ENCODE results near the gene MAGI3. TPM values are rescaled to one million over a fixed set of nuclear protein-coding genes. Genes with fewer than 3 reads are reported as not detected.
"Not testable (repeated sequence)": the region's sequence is repeated elsewhere in the genome, so short reads cannot be mapped to it uniquely, and the experiment has no call there.

MAGI3 gene
- total RNA-seq, 2 donors from 2014 or later, result 1.5 to 3.5 TPM

- Mint-ChIP-seq H3K27ac (no peak overlapping the region), H3K36me3 (no peaks in the 10 kb centered on the region), H3K4me3 (no peak overlapping the region), H3K4me1 (ENCODE audit: low read depth in 2 of 2) (no peaks in the 10 kb centered on the region), H3K9me3 (no peaks in the 10 kb centered on the region), H3K27me3 (peaks cover 8 to 14% of the 10 kb centered on the region in 2 donors)
- ATAC-seq (no peak), DNase-seq (ENCODE audit: low spot score) (no peak)
Observed at GRCh38 chr1:113409363-113409762, 19.0 kb downstream of the MAGI3 start.

- not testable (repeated sequence) for H3K4me1 Mint-ChIP-seq (ENCODE audit: low read depth in 2 of 2); H3K27ac Mint-ChIP-seq; H3K9me3 Mint-ChIP-seq; H3K27me3 Mint-ChIP-seq; DNase-seq (ENCODE audit: low spot score); H3K4me3 Mint-ChIP-seq; ATAC-seq; H3K36me3 Mint-ChIP-seq
Observed at GRCh38 chr1:113412020-113412419, 21.7 kb downstream of the MAGI3 start.

GRCh38 chr1:113415310-113416070, 25.2 kb downstream of the MAGI3 start:
- Mint-ChIP-seq H3K27ac (no peak overlapping the region), H3K4me1 (ENCODE audit: low read depth in 2 of 2) (no peaks in the 10 kb centered on the region), H3K27me3 (peaks cover 0 to 9% of the 10 kb centered on the region in 2 donors), H3K9me3 (peaks cover 2% of the 10 kb centered on the region), H3K4me3 (no peak overlapping the region), H3K36me3 (no peaks in the 10 kb centered on the region)
- ATAC-seq (peak in 1 of 2 donors; percentile 70), DNase-seq (ENCODE audit: low spot score) (no peak)

GRCh38 chr1:113416071-113416470, 25.8 kb downstream of the MAGI3 start:
- H3K4me1 Mint-ChIP-seq (ENCODE audit: low read depth in 2 of 2); H3K4me3 Mint-ChIP-seq; ATAC-seq; H3K27me3 Mint-ChIP-seq; H3K27ac Mint-ChIP-seq; H3K9me3 Mint-ChIP-seq; DNase-seq (ENCODE audit: low spot score); H3K36me3 Mint-ChIP-seq: not testable (repeated sequence)

GRCh38 chr1:113416496-113416895, 26.2 kb downstream of the MAGI3 start:
- Mint-ChIP-seq H3K36me3 (no peaks in the 10 kb centered on the region), H3K4me3 (no peak overlapping the region), H3K9me3 (peaks cover 2% of the 10 kb centered on the region), H3K4me1 (ENCODE audit: low read depth in 2 of 2) (no peaks in the 10 kb centered on the region), H3K27ac (no peak overlapping the region), H3K27me3 (peaks cover under 1 to 9% of the 10 kb centered on the region in 2 donors)
- ATAC-seq (no peak), DNase-seq (ENCODE audit: low spot score) (no peak)

GRCh38 chr1:113422315-113423068, 32.2 kb downstream of the MAGI3 start:
- ATAC-seq, result no peak
- no peak overlapping the region for H3K27ac Mint-ChIP-seq
- H3K9me3 Mint-ChIP-seq, result peaks cover 2% of the 10 kb centered on the region
- DNase-seq (ENCODE audit: low spot score), result no peak
- H3K36me3 Mint-ChIP-seq, result no peaks in the 10 kb centered on the region
- H3K4me1 Mint-ChIP-seq (ENCODE audit: low read depth in 2 of 2), result no peaks in the 10 kb centered on the region
- H3K27me3 Mint-ChIP-seq, result peaks cover 7 to 8% of the 10 kb centered on the region in 2 donors
- H3K4me3 Mint-ChIP-seq, result no peak overlapping the region

GRCh38 chr1:113423826-113424225, 33.5 kb downstream of the MAGI3 start:
- no peak overlapping the region for H3K27ac Mint-ChIP-seq
- ATAC-seq, result peak in 1 of 2 donors; percentile 27
- peaks cover 5 to 8% of the 10 kb centered on the region in 2 donors for H3K27me3 Mint-ChIP-seq
- DNase-seq (ENCODE audit: low spot score), result no peak
- H3K9me3 Mint-ChIP-seq, result peaks cover 2% of the 10 kb centered on the region
- H3K36me3 Mint-ChIP-seq, result no peaks in the 10 kb centered on the region
- H3K4me3 Mint-ChIP-seq, result no peak overlapping the region
- H3K4me1 Mint-ChIP-seq (ENCODE audit: low read depth in 2 of 2), result no peaks in the 10 kb centered on the region

GRCh38 chr1:113429461-113430153, 39.3 kb downstream of the MAGI3 start:
- ATAC-seq, result no peak
- no peak overlapping the region for H3K27ac Mint-ChIP-seq
- H3K4me3 Mint-ChIP-seq, result no peak overlapping the region

GRCh38 chr1:113433184-113433583, 42.9 kb downstream of the MAGI3 start:
- Mint-ChIP-seq H3K27ac (no peak overlapping the region), H3K27me3 (peaks cover 5 to 16% of the 10 kb centered on the region in 2 donors), H3K9me3 (no peaks in the 10 kb centered on the region), H3K4me1 (ENCODE audit: low read depth in 2 of 2) (no peaks in the 10 kb centered on the region), H3K36me3 (no peaks in the 10 kb centered on the region), H3K4me3 (no peak overlapping the region)
- DNase-seq (ENCODE audit: low spot score) (no peak), ATAC-seq (no peak)

More at GRCh38 chr1:113429461-113430153, 39.3 kb downstream of the MAGI3 start:
- Mint-ChIP-seq H3K9me3 (no peaks in the 10 kb centered on the region), H3K27me3 (peaks cover 0 to 6% of the 10 kb centered on the region in 2 donors), H3K4me1 (ENCODE audit: low read depth in 2 of 2) (no peaks in the 10 kb centered on the region), H3K36me3 (no peaks in the 10 kb centered on the region)
- DNase-seq (ENCODE audit: low spot score), result no peak

GRCh38 chr1:113434081-113434873, 44.0 kb downstream of the MAGI3 start:
- ATAC-seq, result no peak
- DNase-seq (ENCODE audit: low spot score), result no peak
- Mint-ChIP-seq H3K4me3 (no peak overlapping the region), H3K4me1 (ENCODE audit: low read depth in 2 of 2) (no peaks in the 10 kb centered on the region), H3K27ac (no peak overlapping the region), H3K36me3 (no peaks in the 10 kb centered on the region), H3K27me3 (peaks cover 6 to 21% of the 10 kb centered on the region in 2 donors), H3K9me3 (no peaks in the 10 kb centered on the region)

- Mint-ChIP-seq H3K4me1 (ENCODE audit: low read depth in 2 of 2) (no peaks in the 10 kb centered on the region), H3K27ac (no peak overlapping the region), H3K27me3 (peaks cover 8 to 26% of the 10 kb centered on the region in 2 donors), H3K36me3 (no peaks in the 10 kb centered on the region), H3K4me3 (no peak overlapping the region), H3K9me3 (no peaks in the 10 kb centered on the region)
- DNase-seq (ENCODE audit: low spot score) (no peak), ATAC-seq (no peak)
Observed at GRCh38 chr1:113434874-113435175, 44.5 kb downstream of the MAGI3 start.

GRCh38 chr1:113437554-113438341, 47.4 kb downstream of the MAGI3 start:
- ATAC-seq (no peak), DNase-seq (ENCODE audit: low spot score) (no peak)
- H3K9me3 Mint-ChIP-seq, result no peaks in the 10 kb centered on the region
- H3K4me1 Mint-ChIP-seq (ENCODE audit: low read depth in 2 of 2), result no peaks in the 10 kb centered on the region
- no peak overlapping the region for H3K27ac Mint-ChIP-seq
- peaks cover 11 to 33% of the 10 kb centered on the region in 2 donors for H3K27me3 Mint-ChIP-seq
- no peaks in the 10 kb centered on the region for H3K36me3 Mint-ChIP-seq
- H3K4me3 Mint-ChIP-seq, result no peak overlapping the region

All from natural killer cell treated with Interleukin-12 subunit alpha and Interleukin-12 subunit beta and Interleukin-15 and Interleukin-18, amount 100 ng/mL, for 72 hours (primary cell).